Measurements from ENCODE around the gene TNFRSF8. TPM values are rescaled to one million over a fixed set of nuclear protein-coding genes. Genes with fewer than 3 reads are reported as not detected.

Gene TNFRSF8
- total and polyA plus RNA-seq, 9 of the 15 experiments (the other 6 are each of a cell fraction or from before 2014, with no cell fraction given) = 3.5 to 38.4 (median 17.1) TPM

- Histone ChIP-seq H3K9ac (ENCODE audit: insufficient read depth in 1 of 2, low read depth in 2 of 2, low read length in 2 of 2) (no peak overlapping the region; a peak in 1 of 4 replicates), H4K20me1 (replicated peaks; ENCODE audit: control insufficient read depth, insufficient read depth, low read length) (no peaks in the 10 kb centered on the region), H3K27me3 (ENCODE audit: control insufficient read depth in 2 of 2, insufficient read depth in 2 of 2, low read length in 2 of 2) (no peaks in the 10 kb centered on the region), H3K9me1 (ENCODE audit: control insufficient read depth, insufficient read depth, low read length) (no peaks in the 10 kb centered on the region), H3K27ac (ENCODE audit: extremely low read depth, low read depth, low read length) (peak overlapping the region; percentile 36; the same call in 1 of the 3 replicates), H3K4me1 (replicated peaks in 1 of 2; ENCODE audit: control insufficient read depth in 2 of 2, insufficient read depth in 2 of 2, low read length in 2 of 2) (peaks cover 22 to 60% of the 10 kb centered on the region in 2 experiments), H3K79me2 (ENCODE audit: control insufficient read depth, insufficient read depth, low read length) (no peaks in the 10 kb centered on the region), H3K4me2 (ENCODE audit: insufficient read depth, low read length) (no peak overlapping the region), H3K36me3 (ENCODE audit: control insufficient read depth, insufficient read depth, low read length) (peaks cover 23% of the 10 kb centered on the region; the same call in 1 of the 3 replicates), H3K9me3 (replicated peaks; ENCODE audit: control insufficient read depth, insufficient read depth, low read depth, low read length) (no peaks in the 10 kb centered on the region), H3K4me3 (no peak overlapping the region), H2AFZ (ENCODE audit: low read depth, low read length) (peak overlapping the region; percentile 66; the same call in 1 of the 2 replicates)
- no TSS peak for BruUV-seq (replicated peaks)
- WGBS (ENCODE audit: insufficient coverage, low coverage, missing lambda C conversion rate) = 65% methylated on average over 8 of the region's 8 CpGs
- in situ Hi-C loops (cut with MboI) = no loop called here
- DNase-seq (ENCODE audit: extremely low read depth in 1 of 4, low spot score in 3 of 4) = no peak
- intact Hi-C loops (cut with micrococcal nuclease) = no loop called here
- FAIRE-seq = no peak
- ATAC-seq = no peak
- ChIA-PET CTCF (ENCODE audit: low intra/inter-chr PET ratio) (interaction anchor here (0.6 kb wide), 1 partner anchor 10 kb away, joined by 3 read pairs; no protein-coding TSS in a partner anchor), POLR2A (no interaction called here)
- peak; percentile 23; the same call in 1 of the 2 replicates for TF ChIP-seq ZNF584 (CRISPR knock-in tag; IDR thresholded peaks at IDR 0.05; ENCODE audit: low read depth)
- no peak for TF ChIP-seq CREB1 (IDR thresholded peaks at IDR 0.05)
- TF ChIP-seq CREB1 (CRISPR knock-in tag; IDR thresholded peaks at IDR 0.05) = no peak
- peak; percentile 9 for TF ChIP-seq RBBP5 (IDR thresholded peaks at IDR 0.05; ENCODE audit: borderline replicate concordance, insufficient read depth, low read length, poor library complexity, severe bottlenecking)
- no peak for TF ChIP-seq TCF15 (CRISPR knock-in tag; IDR thresholded peaks at IDR 0.05)
- TF ChIP-seq DIDO1 (tag; IDR thresholded peaks at IDR 0.05; ENCODE audit: low read depth) = no peak
- TF ChIP-seq RERE (CRISPR knock-in tag; IDR thresholded peaks at IDR 0.05; ENCODE audit: borderline replicate concordance) = 0 out of 2 replicates have a peak, but pooled peaks have one; percentile 38
- peak; percentile 23; the same call in 1 of the 2 replicates for TF ChIP-seq TCF3 (CRISPR knock-in tag; IDR thresholded peaks at IDR 0.05)
Measured at GRCh38 chr1:12144236-12144635, 81.1 kb downstream of the TNFRSF8 start.
